ENCODE data around the gene ADSS1.
A peak's percentile ranks its signal among the peaks of the same experiment; 100 is the strongest.

Gene ADSS1

GRCh38 chr14:104723651-104724406, at the start of gene ADSS1:
Gene ADSS1, plus strand, starts transcription at chr14:104724229. Its CDS starts 42 bp downstream, at chr14:104724271.
- peak; percentile 33 for DNase-seq (ENCODE audit: low read depth)
- H3K4me3 ChIP-seq (ENCODE audit: low read depth, low read length): peak within 1 kb of the TSS; percentile 50
- TF ChIP-seq CTCF (conservative IDR thresholded peaks at IDR 0.05; ENCODE audit: low read depth, low read length): peak; percentile 55

- DNase-seq (ENCODE audit: low read depth): no peak
- H3K4me3 ChIP-seq (ENCODE audit: low read depth, low read length): no peak overlapping the region
- TF ChIP-seq CTCF (conservative IDR thresholded peaks at IDR 0.05; ENCODE audit: low read depth, low read length): no peak
Measured at GRCh38 chr14:104675447-104675846, 48.6 kb upstream of the ADSS1 start.

- H3K4me3 ChIP-seq (ENCODE audit: low read depth, low read length): no peak overlapping the region
- no peak for DNase-seq (ENCODE audit: low read depth)
- TF ChIP-seq CTCF (conservative IDR thresholded peaks at IDR 0.05; ENCODE audit: low read depth, low read length): no peak
Measured at GRCh38 chr14:104676130-104676693, 47.8 kb upstream of the ADSS1 start.

GRCh38 chr14:104676694-104677511, 47.1 kb upstream of the ADSS1 start:
- peak overlapping the region; percentile 64 for H3K4me3 ChIP-seq (ENCODE audit: low read depth, low read length)
- peak; percentile 31 for DNase-seq (ENCODE audit: low read depth)
- TF ChIP-seq CTCF (conservative IDR thresholded peaks at IDR 0.05; ENCODE audit: low read depth, low read length): no peak

GRCh38 chr14:104677512-104678332, 46.3 kb upstream of the ADSS1 start:
- H3K4me3 ChIP-seq (ENCODE audit: low read depth, low read length): peak overlapping the region; percentile 64
- no peak for TF ChIP-seq CTCF (conservative IDR thresholded peaks at IDR 0.05; ENCODE audit: low read depth, low read length)
- peak; percentile 74 for DNase-seq (ENCODE audit: low read depth)

- H3K4me3 ChIP-seq (ENCODE audit: low read depth, low read length): peak overlapping the region; percentile 64
- TF ChIP-seq CTCF (conservative IDR thresholded peaks at IDR 0.05; ENCODE audit: low read depth, low read length): no peak
- DNase-seq (ENCODE audit: low read depth): no peak
Measured at GRCh38 chr14:104678346-104678745, 45.7 kb upstream of the ADSS1 start.
